ENCODE results near the gene MANBA.

The MANBA gene

DNA sequence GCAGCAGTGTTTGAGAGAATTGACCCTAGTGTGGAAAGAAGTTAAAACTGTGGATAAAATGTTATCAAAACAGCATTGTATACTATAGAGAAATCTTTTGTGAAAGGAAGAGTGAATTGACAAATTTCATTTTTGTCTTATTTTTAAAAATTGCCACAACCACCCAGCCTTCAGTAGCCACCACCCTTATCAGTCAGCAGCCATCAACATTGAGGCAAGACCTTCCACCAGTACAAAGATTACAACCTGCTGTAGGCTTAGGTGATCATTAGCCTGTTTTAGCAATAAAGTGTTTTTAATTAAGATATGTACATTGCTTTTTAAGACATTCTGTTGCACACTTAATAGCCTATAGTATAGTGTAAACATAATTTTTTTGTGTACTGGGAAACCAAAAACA is 168.5 kb downstream of the MANBA start:
- no peak for DNase-seq (ENCODE audit: low read depth in 2 of 2)
- no peak overlapping the region for H3K4me3 ChIP-seq (replicated peaks in 1 of 2; ENCODE audit: low read depth in 2 of 2, low read length in 2 of 2)
- TF ChIP-seq, protein P1, sequence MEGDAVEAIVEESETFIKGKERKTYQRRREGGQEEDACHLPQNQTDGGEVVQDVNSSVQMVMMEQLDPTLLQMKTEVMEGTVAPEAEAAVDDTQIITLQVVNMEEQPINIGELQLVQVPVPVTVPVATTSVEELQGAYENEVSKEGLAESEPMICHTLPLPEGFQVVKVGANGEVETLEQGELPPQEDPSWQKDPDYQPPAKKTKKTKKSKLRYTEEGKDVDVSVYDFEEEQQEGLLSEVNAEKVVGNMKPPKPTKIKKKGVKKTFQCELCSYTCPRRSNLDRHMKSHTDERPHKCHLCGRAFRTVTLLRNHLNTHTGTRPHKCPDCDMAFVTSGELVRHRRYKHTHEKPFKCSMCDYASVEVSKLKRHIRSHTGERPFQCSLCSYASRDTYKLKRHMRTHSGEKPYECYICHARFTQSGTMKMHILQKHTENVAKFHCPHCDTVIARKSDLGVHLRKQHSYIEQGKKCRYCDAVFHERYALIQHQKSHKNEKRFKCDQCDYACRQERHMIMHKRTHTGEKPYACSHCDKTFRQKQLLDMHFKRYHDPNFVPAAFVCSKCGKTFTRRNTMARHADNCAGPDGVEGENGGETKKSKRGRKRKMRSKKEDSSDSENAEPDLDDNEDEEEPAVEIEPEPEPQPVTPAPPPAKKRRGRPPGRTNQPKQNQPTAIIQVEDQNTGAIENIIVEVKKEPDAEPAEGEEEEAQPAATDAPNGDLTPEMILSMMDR (IDR thresholded peaks at IDR 0.05; ENCODE audit: low read depth, low read length) = no peak

DNA sequence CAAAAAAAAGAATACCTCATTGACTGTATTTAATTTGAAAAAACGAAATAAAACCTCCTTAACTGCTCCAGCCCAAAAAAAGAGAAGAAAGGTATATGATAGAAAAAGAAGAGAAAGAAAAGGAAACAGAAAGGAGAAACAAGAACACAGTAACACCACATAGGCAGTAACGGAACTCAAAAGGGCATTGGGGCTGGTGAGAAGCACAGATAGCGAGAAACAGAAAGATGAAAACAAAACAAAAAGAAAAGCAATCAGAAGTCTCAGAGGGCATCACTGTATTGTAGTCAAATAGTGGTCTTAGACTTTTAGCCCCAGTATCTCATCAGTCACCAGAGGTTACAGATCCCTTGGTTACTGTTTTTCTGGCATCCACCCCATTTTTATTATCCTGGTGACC is 171.0 kb downstream of the MANBA start:
- TF ChIP-seq, protein P1 (IDR thresholded peaks at IDR 0.05; ENCODE audit: low read depth, low read length) = no peak
- no peak for DNase-seq (ENCODE audit: low read depth in 2 of 2)
- H3K4me3 ChIP-seq (replicated peaks in 1 of 2; ENCODE audit: low read depth in 2 of 2, low read length in 2 of 2) = no peak overlapping the region

DNA sequence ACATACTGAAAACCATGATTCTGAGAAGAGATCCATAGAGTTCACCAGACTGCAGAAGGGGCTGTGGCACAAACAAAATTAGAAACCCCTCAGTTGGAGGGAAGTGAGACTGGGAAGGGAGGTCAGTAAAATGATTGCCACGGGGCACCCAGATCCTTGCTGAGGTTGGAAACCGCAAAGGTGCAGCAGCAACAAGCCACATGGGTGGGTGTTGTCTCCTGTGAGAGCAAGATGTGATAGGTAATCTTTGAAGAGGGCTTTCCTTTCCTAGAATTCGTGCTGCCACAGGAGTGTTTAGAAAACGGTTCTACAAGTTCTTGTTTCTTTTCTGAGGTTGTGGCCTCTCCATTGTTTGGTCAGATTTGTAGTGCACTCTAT is 174.1 kb downstream of the MANBA start:
- TF ChIP-seq, protein P1 (IDR thresholded peaks at IDR 0.05; ENCODE audit: low read depth, low read length) = no peak
- no peak overlapping the region for H3K4me3 ChIP-seq (replicated peaks in 1 of 2; ENCODE audit: low read depth in 2 of 2, low read length in 2 of 2)
- DNase-seq (ENCODE audit: low read depth in 2 of 2) = no peak

DNA sequence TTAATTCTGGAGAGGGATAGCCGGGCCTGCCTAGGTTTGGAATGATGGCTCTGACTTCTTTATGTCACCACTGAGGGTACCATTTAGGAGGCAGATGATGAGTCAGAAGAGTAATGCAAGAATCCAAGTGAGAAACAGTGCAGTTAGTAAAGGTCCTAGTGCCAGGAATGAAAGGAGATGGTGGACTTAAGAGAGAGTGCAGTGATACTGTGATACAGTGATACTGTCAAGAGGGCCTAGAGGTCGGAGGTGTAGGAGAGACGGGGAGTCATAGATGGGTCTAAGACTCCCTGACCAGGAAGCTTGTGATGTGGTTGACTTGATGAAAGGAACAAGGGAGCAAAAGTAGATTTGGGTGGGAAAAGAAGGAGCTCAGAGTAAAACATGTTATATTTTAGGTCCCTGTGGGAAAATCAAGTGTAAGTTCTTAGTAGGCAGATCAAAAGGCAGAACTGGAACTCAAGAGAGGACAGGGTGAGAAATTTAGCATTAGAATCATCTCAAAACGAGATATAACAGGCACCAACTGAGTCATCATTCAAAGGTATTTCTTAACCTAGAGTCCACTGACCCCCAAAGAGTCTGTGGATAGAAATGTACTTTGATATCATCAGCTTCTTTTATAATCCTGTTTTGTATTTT is 174.6 kb downstream of the MANBA start:
- DNase-seq (ENCODE audit: low read depth in 2 of 2) = no peak
- H3K4me3 ChIP-seq (replicated peaks in 1 of 2; ENCODE audit: low read depth in 2 of 2, low read length in 2 of 2) = no peak overlapping the region
- TF ChIP-seq, protein P1 (IDR thresholded peaks at IDR 0.05; ENCODE audit: low read depth, low read length) = no peak

DNA sequence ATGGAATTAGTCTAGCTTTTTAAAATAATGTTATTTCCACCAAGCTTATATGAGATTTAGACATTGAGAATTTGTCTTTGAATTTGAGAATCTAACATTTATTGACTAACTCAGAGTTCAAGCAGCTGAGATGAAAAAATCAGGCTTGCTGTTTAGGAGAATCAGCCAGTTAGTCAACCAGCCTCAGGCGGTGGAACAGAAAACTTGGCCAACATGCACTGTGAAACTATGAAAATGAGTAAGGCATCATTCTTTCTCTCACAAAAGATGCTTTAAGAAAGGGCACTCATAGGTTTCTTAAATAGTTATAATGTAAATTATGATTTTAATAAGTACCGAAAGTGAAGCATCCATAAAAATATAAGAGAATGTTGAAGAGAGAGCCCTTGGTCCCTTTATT is 175.4 kb downstream of the MANBA start:
- TF ChIP-seq, protein P1 (IDR thresholded peaks at IDR 0.05; ENCODE audit: low read depth, low read length) = no peak
- H3K4me3 ChIP-seq (replicated peaks in 1 of 2; ENCODE audit: low read depth in 2 of 2, low read length in 2 of 2) = no peak overlapping the region
- no peak for DNase-seq (ENCODE audit: low read depth in 2 of 2)

DNA sequence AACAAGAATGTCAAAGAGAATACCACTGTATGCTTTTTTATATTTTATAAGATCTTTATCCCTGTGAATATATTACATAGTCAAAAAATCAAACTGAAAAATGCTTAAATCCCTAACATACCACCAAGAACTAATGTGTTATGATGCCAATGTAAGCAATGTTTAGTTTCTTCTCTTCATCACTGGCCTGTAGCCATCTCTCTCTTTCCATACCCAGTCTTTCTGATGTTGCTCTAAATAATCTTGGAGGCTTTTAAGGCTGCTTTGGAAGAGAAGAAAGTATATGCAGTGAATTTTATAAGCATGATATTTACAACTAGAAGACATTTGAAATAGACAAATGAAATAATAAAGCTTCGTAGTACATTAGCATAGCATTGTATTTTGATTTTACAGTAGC is 176.7 kb downstream of the MANBA start:
- DNase-seq (ENCODE audit: low read depth in 2 of 2) = no peak
- TF ChIP-seq, protein P1 (IDR thresholded peaks at IDR 0.05; ENCODE audit: low read depth, low read length) = no peak
- no peak overlapping the region for H3K4me3 ChIP-seq (replicated peaks in 1 of 2; ENCODE audit: low read depth in 2 of 2, low read length in 2 of 2)

All from cardiac fibroblast (primary cell).